ENCODE results near the gene ZNF652.

DNA sequence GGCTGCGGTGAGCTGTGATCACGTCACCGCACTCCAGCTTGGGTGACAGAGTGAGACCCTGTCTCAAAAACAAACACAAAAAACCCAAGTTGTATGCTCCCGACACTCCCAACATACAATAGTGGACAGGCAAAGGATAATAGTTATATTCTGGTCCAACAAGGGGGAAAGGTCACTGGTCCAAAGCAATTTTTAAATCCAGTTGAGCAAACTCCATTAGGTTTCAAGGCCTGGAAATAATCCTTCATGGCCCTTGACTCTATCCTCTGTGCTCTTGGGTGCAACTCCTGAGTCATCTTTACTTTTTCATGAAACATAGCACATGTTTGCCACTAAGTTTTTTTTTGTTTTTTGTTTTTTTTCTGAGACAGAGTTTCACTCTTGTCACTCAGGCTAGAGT is 81.1 kb downstream of the ZNF652 start:
- TF ChIP-seq TARDBP (IDR thresholded peaks at IDR 0.05), result no peak
- no peak for TF ChIP-seq FOXA1 (IDR thresholded peaks at IDR 0.05)
- no peak for TF ChIP-seq ELF4 (IDR thresholded peaks at IDR 0.05)
- TF ChIP-seq, protein P1, sequence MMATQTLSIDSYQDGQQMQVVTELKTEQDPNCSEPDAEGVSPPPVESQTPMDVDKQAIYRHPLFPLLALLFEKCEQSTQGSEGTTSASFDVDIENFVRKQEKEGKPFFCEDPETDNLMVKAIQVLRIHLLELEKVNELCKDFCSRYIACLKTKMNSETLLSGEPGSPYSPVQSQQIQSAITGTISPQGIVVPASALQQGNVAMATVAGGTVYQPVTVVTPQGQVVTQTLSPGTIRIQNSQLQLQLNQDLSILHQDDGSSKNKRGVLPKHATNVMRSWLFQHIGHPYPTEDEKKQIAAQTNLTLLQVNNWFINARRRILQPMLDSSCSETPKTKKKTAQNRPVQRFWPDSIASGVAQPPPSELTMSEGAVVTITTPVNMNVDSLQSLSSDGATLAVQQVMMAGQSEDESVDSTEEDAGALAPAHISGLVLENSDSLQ (IDR thresholded peaks at IDR 0.05), result no peak
- TF ChIP-seq NFRKB (IDR thresholded peaks at IDR 0.05), result no peak
- no peak for TF ChIP-seq SUZ12 (IDR thresholded peaks at IDR 0.05)
- no peak for TF ChIP-seq FOXK2 (IDR thresholded peaks at IDR 0.05)
- no peak for TF ChIP-seq FOXM1 (IDR thresholded peaks at IDR 0.05; ENCODE audit: borderline replicate concordance)
- no peak for TF ChIP-seq SP1 (IDR thresholded peaks at IDR 0.05)
- no peak for TF ChIP-seq BHLHE40 (IDR thresholded peaks at IDR 0.05; ENCODE audit: borderline replicate concordance)
- TF ChIP-seq L3MBTL2 (conservative IDR thresholded peaks at IDR 0.05), result no peak
- TF ChIP-seq HDGF (IDR thresholded peaks at IDR 0.05; ENCODE audit: borderline replicate concordance), result no peak
